Left ventricle myocardium inferior (tissue), 1 donor: Measurements from ENCODE around the gene VGLL1. TPM values are rescaled to one million over a fixed set of nuclear protein-coding genes. Genes with fewer than 3 reads are reported as not detected.

Experiments used
- DNase-seq: peaks from one replicate; pipeline ENCODE4 v3.0.0-alpha.2; 2020
- H3K27ac ChIP-seq: fragments of 200-600 bp; replicated peaks from 2 replicates; pipeline ENCODE4 v1.8.0; 2021
- H3K27me3 ChIP-seq: fragments of 200-600 bp; 2 replicates; pipeline ENCODE4 v1.8.0; 2021; ENCODE audit warnings: low read depth
- H3K36me3 ChIP-seq: fragments of 200-600 bp; 2 replicates; pipeline ENCODE4 v1.8.0; 2021
- H3K4me1 ChIP-seq: fragments of 200-600 bp; 2 replicates; pipeline ENCODE4 v1.8.0; 2021
- H3K4me3 ChIP-seq: fragments of 200-600 bp; 2 replicates; pipeline ENCODE4 v1.8.0; 2021; ENCODE audit warnings: mild to moderate bottlenecking, moderate library complexity
- H3K9me3 ChIP-seq: fragments of 200-600 bp; replicated peaks from 2 replicates; pipeline ENCODE4 v1.8.0; 2021
- CTCF ChIP-seq: fragments of 200-600 bp; IDR thresholded peaks from 2 replicates; pipeline ENCODE4 v1.8.0; 2021; ENCODE audit warnings: antibody characterized with exemption, mild to moderate bottlenecking, borderline replicate concordance
- intact Hi-C: fragments of 100-400 bp; cut with micrococcal nuclease; formaldehyde crosslinking; loops from one replicate; pipeline ENCODE4 v1.11.0; 2022
- total RNA-seq: library from RNA; stranded (reverse); fragmentation: NEBNext Ultra II Directional; extraction: Animal tissue kit (Norgen Biotek cat#: 25700); gene quantifications from one replicate; pipeline ENCODE4 v1.2.1, GENCODE V29; 2021
- donor health status: DM: no; HTN: yes; CAD: no; lungs with severe emphysema.

The VGLL1 gene
- total RNA-seq, 1 donor from 2014 or later: not detected

GRCh38 chrX:136582624-136583023, 50.6 kb downstream of the VGLL1 start:
- no peaks in the 10 kb centered on the region for H3K27me3 ChIP-seq
- H3K4me3 ChIP-seq: no peak overlapping the region
- no peaks in the 10 kb centered on the region for H3K36me3 ChIP-seq
- no peaks in the 10 kb centered on the region for H3K4me1 ChIP-seq
- no peak for DNase-seq
- no peak for TF ChIP-seq CTCF
- no peak overlapping the region for H3K27ac ChIP-seq
- no peaks in the 10 kb centered on the region for H3K9me3 ChIP-seq
- intact Hi-C loops: no loop called here

- Histone ChIP-seq H3K36me3 (no peaks in the 10 kb centered on the region), H3K4me1 (no peaks in the 10 kb centered on the region), H3K4me3 (no peak overlapping the region), H3K27me3 (no peaks in the 10 kb centered on the region), H3K9me3 (no peaks in the 10 kb centered on the region), H3K27ac (no peak overlapping the region)
- intact Hi-C loops: no loop called here
- no peak for TF ChIP-seq CTCF
- no peak for DNase-seq
Measured at GRCh38 chrX:136584545-136584944, 52.5 kb downstream of the VGLL1 start.

- Histone ChIP-seq H3K27ac (no peak overlapping the region), H3K36me3 (no peaks in the 10 kb centered on the region), H3K9me3 (no peaks in the 10 kb centered on the region), H3K4me1 (no peaks in the 10 kb centered on the region), H3K4me3 (no peak overlapping the region), H3K27me3 (no peaks in the 10 kb centered on the region)
- no peak for TF ChIP-seq CTCF
- intact Hi-C loops: no loop called here
- DNase-seq: no peak
Measured at GRCh38 chrX:136585262-136585661, 53.2 kb downstream of the VGLL1 start.

GRCh38 chrX:136585960-136586359, 53.9 kb downstream of the VGLL1 start:
- Histone ChIP-seq H3K9me3 (no peaks in the 10 kb centered on the region), H3K27me3 (no peaks in the 10 kb centered on the region), H3K36me3 (no peaks in the 10 kb centered on the region), H3K4me1 (no peaks in the 10 kb centered on the region), H3K4me3 (no peak overlapping the region), H3K27ac (no peak overlapping the region)
- no peak for TF ChIP-seq CTCF
- intact Hi-C loops: no loop called here
- DNase-seq: no peak

- Histone ChIP-seq H3K4me1 (no peaks in the 10 kb centered on the region), H3K4me3 (no peak overlapping the region), H3K27me3 (no peaks in the 10 kb centered on the region), H3K36me3 (no peaks in the 10 kb centered on the region), H3K27ac (no peak overlapping the region), H3K9me3 (no peaks in the 10 kb centered on the region)
- no peak for TF ChIP-seq CTCF
- intact Hi-C loops: no loop called here
- DNase-seq: no peak
Measured at GRCh38 chrX:136586386-136586785, 54.4 kb downstream of the VGLL1 start.

- Histone ChIP-seq H3K27ac (no peak overlapping the region), H3K9me3 (no peaks in the 10 kb centered on the region), H3K27me3 (no peaks in the 10 kb centered on the region), H3K36me3 (no peaks in the 10 kb centered on the region), H3K4me3 (no peak overlapping the region), H3K4me1 (no peaks in the 10 kb centered on the region)
- intact Hi-C loops: no loop called here
- no peak for TF ChIP-seq CTCF
- DNase-seq: no peak
Measured at GRCh38 chrX:136587532-136587931, 55.5 kb downstream of the VGLL1 start.
